Urothelium cell line (cell line): ENCODE measurements around the gene TUBA1A.
"Not testable (repeated sequence)": the region's sequence is repeated elsewhere in the genome, so short reads cannot be mapped to it uniquely, and the experiment has no call there.

Experiments
- DNase-seq: peaks from one replicate; pipeline ENCODE4 v3.0.0; 2011; ENCODE audit warnings: low spot score, mixed read lengths
- FAIRE-seq: peaks from 2 replicates; lab custom pipeline; 2011; peaks lifted over from hg19 to GRCh38; lab: Jason Lieb, UNC

The TUBA1A gene

DNA sequence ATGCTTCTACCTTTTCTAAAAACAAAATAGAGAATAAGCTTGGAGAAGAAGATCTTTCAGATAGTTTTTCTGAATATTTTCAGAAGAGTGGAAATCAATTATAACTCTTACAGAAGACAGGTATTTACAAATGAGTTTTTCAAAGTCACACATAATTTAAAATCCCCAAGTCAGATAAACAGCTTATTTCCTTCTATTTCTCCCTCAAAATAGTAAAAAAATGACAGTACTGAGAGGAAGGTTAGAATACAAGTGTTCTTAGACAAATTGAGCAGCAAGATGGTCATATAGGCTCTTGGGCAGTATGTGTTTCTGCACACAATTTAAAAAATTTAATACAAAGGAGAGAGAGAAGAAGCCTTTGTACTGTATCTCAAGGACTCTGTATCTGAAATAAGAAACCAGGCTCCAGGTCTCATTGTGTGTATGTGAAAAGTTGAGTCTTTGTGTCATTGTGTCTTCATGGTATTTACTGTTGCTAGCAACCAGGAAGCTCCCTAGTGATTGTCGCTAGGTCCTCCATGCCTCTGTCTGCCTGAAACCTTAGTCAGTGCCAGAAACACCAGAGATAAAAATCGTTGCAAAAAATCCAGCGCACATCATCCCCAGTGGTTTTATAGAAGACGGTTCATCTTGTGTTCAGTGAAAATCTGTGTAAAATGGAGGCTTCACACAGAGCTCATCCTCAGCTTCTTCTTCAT lies 12.9 kb upstream of the TUBA1A start:
- DNase-seq (no peak), FAIRE-seq (no peak)

DNA sequence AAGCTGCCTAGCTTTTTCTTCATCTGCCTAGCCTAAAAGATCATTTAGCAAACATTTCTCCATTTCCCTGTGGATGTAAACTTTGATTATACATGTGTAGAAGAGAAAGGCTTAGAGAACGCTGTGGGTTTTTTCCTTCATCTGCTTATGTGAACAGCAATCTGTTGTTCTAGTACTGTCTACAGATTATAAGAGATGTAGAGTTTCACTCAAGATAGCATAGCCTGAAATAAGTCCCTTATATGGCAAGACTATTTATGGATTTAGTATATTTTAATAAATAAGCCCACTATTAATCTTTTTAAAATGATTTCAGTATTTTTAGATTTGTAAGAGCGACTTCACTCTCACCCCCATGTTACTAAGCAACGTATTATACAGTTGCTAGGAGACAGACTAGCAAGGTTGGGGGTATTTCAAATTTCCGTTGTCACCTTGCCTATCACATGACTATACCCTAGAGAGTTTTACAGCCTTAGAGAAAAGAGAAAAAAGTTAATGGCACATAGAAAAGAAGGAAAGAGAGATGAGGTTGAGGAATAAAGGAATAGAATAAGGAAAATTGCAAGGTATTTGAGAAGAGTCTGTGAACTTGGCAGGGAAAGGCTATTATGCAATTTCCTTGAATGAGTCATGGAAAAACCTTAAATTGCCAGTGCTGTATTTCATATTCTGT lies 12.2 kb upstream of the TUBA1A start:
- DNase-seq: peak; percentile 48
- FAIRE-seq: no peak

DNA sequence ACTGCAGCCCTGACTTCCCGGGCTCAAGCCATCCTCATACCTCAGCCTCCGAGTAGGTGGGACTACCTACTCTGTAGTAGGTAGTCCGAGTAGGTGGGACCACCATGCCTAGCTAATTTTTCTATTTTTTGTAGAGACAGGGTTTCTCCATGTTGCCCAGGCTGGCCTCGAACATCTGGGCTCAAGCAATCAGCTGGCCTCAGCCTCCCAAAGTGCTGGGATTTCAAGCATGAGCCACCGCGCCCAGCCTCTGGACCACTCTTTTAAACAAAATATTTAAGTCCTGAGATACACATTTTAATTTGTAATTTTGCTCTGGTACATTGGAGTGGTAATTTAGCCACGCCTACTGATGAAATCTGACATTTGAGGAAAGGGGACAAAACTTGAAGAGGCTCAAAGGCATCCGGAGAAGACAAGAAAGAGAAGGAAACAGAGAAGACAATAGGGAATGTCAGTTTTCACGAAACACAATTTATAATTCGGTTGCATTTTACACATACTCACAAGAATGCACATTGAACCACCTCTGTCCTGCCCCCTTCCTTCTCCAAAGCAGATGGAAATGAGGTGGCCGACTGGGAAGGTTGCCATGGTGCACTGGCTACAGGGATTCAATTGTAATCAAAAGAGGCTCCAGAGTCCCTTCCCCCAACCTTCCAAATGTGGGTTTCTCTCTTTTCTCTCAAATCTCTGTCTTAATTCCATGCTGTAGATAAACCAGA lies 9.7 kb upstream of the TUBA1A start:
- DNase-seq (peak; percentile 74), FAIRE-seq (no peak)

DNA sequence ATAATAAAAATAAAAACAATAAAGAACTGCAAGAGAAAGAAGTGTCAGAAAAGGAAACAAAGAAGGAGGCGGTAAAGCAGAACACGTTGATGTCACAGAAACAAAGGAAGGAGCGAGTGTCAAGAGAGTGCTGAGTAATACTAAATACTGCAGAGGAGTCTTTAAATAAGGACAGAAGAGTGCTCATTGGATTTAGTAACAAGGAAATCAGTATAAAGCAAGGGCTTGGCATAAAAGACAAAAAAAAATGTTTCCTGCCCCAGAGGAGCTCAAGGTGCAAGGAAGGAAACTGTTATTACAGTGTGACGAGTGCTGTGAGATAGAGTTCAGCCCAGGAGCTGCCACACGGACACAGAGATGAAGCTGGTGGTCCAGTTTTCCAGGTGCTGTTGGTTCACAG lies 8.4 kb upstream of the TUBA1A start:
- DNase-seq (no peak), FAIRE-seq (no peak)

DNA sequence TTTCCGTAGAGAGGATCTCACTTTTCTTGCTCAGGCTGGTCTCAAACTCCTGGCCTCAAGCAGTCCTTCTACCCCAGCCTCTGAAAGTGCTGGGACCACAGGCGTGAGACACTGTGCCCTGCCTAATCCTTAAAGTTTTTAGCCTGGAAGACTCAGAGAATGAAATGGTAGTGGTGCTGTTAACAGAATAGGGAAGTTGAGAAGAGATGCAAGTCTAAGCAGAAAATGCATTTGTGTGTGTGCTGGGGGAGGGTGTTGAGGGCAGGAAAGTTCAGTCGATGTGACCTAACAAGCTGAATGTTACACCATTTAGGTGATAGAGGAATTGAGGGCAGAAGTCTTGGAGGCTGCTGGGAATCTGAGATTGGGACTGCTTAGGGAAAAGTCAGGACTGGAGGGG lies 6.9 kb upstream of the TUBA1A start:
- DNase-seq: no peak
- FAIRE-seq: no peak

DNA sequence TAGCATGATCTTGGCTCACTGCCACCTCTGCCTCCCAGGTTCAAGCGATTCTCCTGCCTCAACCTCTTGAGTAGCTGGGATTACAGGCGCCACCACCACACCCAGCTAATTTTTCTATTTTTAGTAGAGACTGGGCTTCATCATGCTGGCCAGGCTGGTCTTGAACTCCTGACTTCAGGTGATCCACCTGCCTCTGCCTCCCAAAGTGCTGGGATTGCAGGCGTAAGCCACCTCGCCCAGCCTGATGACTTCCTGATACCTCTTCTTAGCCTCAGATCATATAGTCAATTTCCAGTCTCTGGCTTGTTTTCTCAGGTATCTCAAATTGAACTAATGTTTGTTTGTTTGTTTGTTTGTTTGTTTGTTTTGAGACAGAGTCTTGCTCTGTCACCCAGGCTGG lies 4.9 kb upstream of the TUBA1A start:
- FAIRE-seq, DNase-seq: not testable (repeated sequence)

DNA sequence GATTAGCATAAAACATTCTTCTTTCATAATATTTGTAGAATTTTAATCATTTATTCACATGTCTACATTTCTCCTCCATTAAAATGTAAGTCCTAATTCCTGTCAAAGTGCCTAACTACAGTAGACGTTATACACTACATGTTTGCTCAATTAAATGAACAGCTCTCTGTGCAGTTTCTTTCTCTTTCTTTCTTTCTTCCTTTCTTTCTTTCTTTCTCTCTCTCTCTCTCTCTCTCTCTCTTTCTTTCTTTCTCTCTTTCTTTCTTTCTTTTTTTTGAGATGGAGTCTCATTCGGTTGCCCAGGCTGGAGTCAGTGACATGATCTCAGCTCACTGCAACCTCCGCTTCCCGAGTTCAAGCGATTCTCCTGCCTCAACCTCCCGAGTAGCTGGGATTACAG lies 2.6 kb upstream of the TUBA1A start:
- FAIRE-seq, DNase-seq: not testable (repeated sequence)

DNA sequence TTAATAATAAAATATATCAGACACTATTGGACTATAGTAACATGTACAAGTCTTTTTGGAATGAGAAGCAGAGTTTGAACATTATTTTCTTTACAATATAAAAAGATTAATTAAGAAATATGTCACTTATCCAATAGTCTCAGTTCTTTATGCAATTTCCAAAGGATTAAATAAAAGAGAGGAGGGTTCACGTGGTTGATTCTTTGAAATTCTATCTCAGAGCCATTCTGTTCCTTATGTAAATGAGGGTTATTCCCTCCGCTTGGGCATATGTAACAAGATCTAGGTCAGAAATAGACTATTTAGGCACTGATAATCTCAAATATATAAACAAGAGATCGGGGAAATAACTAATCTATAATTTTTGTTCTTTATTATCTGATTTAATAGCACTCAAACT lies 2.1 kb upstream of the TUBA1A start:
- FAIRE-seq: no peak
- no peak for DNase-seq

DNA sequence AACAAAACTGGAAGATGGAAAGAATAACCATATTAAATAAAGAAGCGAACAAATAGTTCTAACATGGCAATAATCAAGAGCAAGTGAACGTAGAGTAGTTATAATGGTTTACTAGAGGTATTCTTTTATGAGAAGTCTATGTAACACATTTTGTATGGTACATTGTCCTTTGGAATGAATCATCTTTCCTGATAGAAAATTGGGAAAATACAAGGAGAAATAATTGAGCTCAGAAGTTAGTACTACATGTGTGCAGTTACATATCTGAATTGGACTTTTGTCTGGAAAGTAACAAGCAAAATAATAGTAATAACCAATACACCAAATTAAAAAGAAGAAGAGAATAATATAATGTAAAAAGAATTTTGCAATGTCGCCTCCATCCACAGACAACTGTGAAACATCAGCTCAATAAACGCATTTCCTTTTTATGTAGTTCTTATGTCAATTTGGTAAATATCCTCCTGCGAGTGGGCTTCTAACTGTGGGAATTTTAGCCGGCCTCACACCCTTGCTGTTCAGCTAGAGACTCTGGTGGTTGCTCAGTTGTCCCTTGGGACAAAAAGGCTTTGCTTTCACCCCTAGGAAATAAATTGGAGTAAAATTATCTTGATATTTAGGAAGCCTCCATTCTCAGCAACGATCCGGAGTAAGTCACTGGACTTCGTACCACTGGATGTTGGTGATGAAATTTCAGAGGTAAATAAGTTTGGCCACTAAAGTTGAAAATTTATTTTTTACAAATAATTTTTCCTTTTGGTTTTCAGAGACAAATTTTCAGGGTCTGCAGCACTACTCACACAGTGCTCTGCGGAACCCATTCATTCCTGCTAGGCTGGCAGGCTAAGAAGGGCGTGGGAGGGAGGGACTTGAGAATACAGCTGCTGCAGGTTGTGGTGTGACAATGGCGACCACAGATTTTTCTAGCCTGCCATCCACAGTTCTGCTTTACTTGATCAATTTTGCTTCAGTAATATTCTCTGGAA lies 1.1 kb upstream of the TUBA1A start:
- FAIRE-seq (no peak), DNase-seq (no peak)

DNA sequence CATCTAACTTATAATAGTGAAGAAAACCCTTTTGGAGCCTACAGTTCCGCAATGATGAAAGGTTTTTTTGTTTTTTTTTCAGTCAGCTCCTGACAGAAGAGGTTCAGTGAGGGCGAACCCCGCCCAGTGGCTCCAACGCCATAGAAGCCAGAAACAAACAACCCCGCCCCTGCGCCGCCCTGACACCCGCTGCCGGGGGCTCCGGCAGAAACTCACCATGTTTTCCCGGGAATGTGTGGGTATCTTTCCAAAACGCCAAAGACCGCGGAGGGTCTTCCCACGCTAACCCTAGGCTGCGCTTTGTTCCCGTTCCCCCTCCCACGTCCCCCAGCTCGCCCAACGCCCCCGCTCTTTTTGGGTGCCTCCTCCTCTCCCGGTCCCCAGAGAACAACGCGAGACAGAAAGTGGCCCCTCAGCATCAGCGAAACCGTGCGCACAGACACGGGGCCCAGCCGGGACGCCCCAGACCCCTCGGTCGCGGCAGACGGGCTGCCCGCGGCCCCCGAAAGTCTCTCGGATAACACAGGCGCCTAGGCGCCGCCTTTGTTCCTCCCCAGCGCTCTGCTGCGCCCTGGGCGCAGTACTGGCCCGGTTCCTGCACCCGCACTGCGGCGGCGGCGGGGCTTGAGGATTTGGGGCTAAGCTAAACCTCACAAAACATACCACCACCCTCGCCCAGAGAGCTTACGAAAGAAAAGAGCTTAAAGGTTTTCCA lies 522 bp downstream of the TUBA1A start:
- peak; percentile 57 for DNase-seq
- no peak for FAIRE-seq

DNA sequence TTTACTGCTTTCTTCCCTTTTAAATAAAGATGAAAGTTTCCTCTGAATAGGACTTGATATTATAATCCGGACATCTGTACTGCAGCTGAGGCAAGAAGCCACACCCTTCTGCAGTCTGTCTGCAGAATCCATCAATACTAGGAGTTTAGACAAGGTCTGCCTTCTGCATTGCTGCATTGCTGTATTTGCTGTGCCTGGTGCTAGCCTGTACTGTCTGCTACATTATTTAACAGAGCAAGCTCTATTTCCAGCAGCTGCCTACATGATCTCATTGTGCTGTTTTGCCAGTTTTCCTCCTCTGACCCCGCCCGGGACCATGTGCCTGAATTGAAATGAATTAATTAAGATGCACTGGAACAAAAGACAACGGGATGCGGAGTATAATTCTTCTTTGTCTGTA lies 1.7 kb downstream of the TUBA1A start:
- FAIRE-seq (no peak), DNase-seq (no peak)

DNA sequence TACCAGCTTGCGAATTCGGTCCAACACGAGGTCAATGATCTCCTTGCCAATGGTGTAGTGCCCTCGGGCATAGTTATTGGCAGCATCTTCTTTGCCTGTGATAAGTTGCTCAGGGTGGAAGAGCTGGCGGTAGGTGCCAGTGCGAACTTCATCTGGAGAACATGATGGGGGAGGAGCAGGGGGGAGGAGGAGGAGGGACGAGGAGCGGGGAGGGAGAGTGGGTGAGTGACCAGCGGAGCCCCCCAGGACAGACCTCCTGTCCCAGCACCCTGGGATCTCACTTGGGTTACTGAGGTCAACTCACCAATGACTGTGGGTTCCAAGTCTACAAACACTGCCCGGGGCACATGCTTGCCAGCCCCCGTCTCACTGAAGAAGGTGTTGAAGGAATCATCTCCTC lies 2.6 kb downstream of the TUBA1A start:
- not testable (repeated sequence) for DNase-seq, FAIRE-seq

DNA sequence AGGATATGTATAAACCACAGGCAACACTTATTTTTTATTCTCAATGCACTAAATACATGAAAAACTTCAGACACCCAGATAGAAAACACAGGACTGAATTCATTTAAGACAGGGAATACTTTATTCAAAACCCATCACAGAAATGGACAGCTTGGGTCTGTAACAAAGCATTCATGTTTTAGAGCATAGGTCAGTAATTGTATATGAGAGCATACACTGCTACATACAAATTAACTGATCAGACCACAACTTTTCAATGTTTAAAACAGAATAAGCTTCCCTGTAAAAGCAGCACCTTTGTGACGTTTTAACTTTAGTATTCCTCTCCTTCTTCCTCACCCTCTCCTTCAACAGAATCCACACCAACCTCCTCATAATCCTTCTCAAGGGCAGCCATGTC lies 4.2 kb downstream of the TUBA1A start:
- FAIRE-seq, DNase-seq: not testable (repeated sequence)

DNA sequence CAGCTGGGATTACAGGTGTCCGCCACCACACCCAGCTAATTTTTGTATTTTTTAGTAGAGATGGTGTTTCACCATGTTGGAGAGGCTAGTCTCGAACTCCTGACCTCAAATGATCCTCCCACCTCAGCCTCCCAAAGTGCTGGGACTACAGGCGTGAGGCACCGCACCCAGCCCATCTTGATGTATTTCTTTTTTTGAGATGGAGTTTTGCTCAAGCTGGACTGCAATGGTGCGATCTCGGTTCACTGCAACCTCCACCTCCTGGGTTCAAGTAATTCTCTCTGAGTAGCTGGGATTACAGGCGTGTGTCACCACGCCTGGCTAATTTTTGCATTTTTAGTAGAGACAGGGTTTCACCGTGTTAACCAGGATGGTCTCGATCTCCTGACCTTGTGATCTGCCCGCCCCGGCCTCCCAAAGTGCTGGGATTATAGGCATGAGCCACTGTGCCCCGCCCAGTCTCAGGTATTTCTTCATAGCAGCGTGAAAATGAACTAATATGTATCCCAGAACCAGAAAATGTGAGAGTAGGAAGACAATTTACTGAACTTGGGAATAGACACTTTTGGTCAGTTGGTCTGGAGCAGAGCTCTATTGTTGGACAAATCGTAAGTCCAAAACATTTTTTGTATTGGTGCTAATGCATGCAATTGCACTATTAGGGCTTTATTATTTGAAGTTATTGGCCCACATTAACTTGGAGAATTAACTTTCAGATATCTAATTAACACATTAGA lies 5.5 kb downstream of the TUBA1A start:
- not testable (repeated sequence) for FAIRE-seq, DNase-seq

DNA sequence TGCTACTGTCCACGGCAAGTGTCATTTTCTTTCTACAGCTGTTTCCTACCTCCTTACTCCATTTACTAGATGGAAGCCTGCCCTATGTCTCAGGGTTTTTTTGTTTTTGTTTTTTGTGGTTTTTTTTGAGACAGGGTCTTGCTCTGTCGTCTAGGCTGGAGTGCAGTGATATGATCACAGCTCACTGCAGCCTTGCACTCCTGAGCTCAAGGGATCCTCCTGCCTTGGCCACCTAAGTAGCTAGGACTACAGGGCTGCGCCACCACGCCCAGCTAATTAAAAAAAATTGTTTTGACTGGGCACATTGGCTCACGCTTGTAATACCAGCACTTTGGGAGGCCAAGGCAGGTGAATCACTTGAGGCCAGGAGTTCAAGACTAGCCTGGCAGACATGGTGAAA lies 14.7 kb downstream of the TUBA1A start:
- FAIRE-seq (peak; percentile 27), DNase-seq (no peak)

DNA sequence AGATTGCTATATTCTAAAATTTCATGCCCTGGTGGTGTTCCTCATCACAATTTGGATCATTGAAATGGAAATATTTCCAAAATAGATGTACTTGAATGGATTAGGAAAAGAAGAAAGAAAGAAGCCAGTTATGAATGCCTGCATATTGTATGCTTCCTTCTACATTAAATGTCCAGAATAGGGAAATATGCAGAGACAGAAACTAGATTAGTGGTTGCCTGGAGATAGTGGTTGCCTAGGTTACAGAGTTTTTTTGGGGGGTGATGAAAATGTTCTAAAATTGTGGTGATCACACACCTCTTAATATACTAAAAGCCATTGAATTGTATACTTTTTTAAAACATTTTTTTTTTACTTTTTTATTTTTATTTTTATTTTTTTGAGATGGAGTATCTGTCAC lies 18.0 kb downstream of the TUBA1A start:
- FAIRE-seq (no peak), DNase-seq (no peak)

DNA sequence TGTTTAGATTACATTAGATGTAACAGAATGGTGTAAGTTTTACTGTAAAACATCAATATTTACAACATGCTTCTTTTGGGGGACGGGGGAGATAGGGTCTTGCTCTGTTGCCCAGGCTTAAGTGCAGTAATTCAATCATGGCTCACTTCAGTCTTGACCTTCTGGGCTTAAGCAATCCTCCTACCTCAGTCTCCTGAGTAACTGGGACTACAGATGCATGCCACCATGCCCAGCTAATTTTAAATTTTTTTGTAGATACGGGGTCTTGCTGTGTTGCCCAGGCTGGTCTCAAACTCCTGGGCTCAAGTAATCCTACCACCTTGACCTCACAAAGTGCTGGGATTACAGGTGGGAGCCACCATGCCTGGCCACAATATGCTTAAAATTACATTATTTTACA lies 23.8 kb downstream of the TUBA1A start:
- DNase-seq (no peak), FAIRE-seq (no peak)

DNA sequence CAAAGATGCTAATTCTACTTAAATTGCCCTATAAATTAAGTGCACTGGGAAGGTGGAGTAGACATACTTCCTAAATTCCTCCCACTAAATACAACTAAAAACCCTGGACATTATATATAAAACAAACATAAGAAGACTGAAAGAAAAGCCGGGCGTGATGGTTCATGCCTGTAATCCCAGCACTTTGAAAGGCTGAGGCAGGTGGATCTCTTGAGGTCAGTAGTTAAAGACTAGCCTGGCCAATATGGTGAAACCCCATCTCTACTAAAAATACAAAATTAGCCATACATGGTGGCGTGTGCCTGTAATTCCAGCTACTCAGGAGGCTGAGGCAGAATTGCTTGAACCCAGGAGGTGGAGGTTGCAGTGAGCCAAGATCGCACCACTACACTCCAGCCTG lies 27.0 kb downstream of the TUBA1A start:
- not testable (repeated sequence) for DNase-seq, FAIRE-seq

DNA sequence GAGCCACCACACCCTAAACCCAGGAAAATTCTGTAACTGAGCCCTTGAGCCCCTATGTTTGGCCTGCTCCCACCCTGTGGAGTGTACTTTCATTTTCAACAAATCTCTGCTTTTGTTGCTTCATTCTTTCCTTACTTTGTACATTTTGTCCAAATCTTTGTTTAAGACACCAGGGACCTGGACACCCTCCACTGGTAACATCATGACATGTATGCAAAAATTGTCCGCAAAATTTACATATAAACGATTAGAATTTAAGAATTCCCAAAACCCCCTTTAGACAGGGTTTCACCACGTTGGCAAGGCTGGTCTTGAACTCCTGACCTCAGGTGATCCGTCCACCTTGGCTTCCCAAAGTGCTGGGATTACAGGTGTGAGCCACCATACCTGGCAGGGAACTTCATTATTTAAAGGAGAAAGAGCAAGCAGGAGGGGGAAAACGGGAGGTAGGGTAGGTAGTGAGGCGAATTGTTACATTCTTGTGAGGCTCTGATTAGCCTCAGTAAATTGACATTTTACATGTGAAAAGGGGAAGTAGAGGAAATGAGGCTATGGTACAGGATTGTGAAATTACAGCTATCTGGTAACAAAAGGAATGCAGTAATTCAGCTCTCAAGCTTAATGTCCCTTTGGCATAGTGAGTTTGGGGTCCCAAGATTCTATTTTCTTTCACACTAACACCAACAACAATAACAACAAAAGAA lies 27.6 kb downstream of the TUBA1A start:
- FAIRE-seq (no peak), DNase-seq (no peak)
